Naive thymus-derived CD8-positive, alpha-beta T cell (primary cell): ENCODE results near the gene FAM209B. TPM values are rescaled to one million over a fixed set of nuclear protein-coding genes. Genes with fewer than 3 reads are reported as not detected.
"Not testable (repeated sequence)": the region's sequence is repeated elsewhere in the genome, so short reads cannot be mapped to it uniquely, and the experiment has no call there.

ENCODE experiments used
- ATAC-seq, 2 donors: fragments of 150-1000 bp; cut with Tn5 transposase in 1 of 2; sonication (Bioruptor Pico), chemical (Tn5 transposase) in 1 of 2; 1 replicate in 1 of 2; 2 replicates in 1 of 2; pipeline ENCODE4 v1.10.0; 2021; ENCODE audit warnings: mild to moderate bottlenecking in 2 of 2, moderate library complexity in 2 of 2
- POLR2A ChIA-PET: fragments of 350-600 bp; sonication (Branson Sonifier 250); formaldehyde crosslinking; loops from one replicate; lab custom pipeline; 2021; ENCODE audit warnings: antibody characterized with exemption; lab: Charles Lee
- DNase-seq, 10 donors: peaks; one replicate each; pipeline versions ENCODE4 v3.0.0 to v3.0.0-alpha.2; 2020 to 2022
- H3K27ac Mint-ChIP-seq, 10 donors: one replicate each; pipeline ENCODE4 v1.8.0; 2020 to 2022; ENCODE audit warnings: mild to moderate bottlenecking in 10 of 10, mixed read lengths in 10 of 10, moderate library complexity in 4 of 10, inconsistent platforms in 1 of 10
- H3K27me3 Mint-ChIP-seq, 5 donors: one replicate each; pipeline ENCODE4 v1.8.0; 2021 to 2022; ENCODE audit warnings: mixed read lengths in 5 of 5
- H3K36me3 Mint-ChIP-seq, 3 donors: one replicate each; pipeline ENCODE4 v1.8.0; 2020 to 2022; ENCODE audit warnings: mixed read lengths in 3 of 3, mild to moderate bottlenecking in 2 of 3, inconsistent platforms in 1 of 3
- H3K4me1 Mint-ChIP-seq, 4 donors: one replicate each; pipeline ENCODE4 v1.8.0; 2021 to 2022; ENCODE audit warnings: mixed read lengths in 4 of 4
- H3K4me3 Mint-ChIP-seq, 10 donors: one replicate each; pipeline ENCODE4 v1.8.0; 2020 to 2022; ENCODE audit warnings: mild to moderate bottlenecking in 10 of 10, mixed read lengths in 10 of 10, moderate library complexity in 6 of 10, inconsistent platforms in 1 of 10
- H3K9me3 Mint-ChIP-seq, 9 donors: one replicate each; pipeline ENCODE4 v1.8.0; 2020 to 2022; ENCODE audit warnings: mixed read lengths in 9 of 9, mild to moderate bottlenecking in 3 of 9, inconsistent platforms in 1 of 9, moderate library complexity in 1 of 9
- polyA plus RNA-seq, 3 donors: library from polyadenylated mRNA; unstranded; fragments of 300-500 nt; fragmentation: Illumina TruSeq; gene quantifications; one replicate each; pipeline ENCODE4 v1.2.3, GENCODE V29; 2021
- total RNA-seq, 8 experiments: library from RNA in 2 of 8; stranded (reverse) in 2 of 8; gene quantifications; one replicate each; pipeline ENCODE4 v1.2.3 and lab custom pipeline; 2021 to 2026

Gene FAM209B
- total and polyA plus RNA-seq, 5 experiments from 2014 or later, result 1.7 to 5.2 (median 4.4) TPM; not detected in 2

GRCh38 chr20:56551571-56551970, 18.5 kb downstream of the FAM209B start:
- no peak for DNase-seq
- no peak overlapping the region for H3K27ac Mint-ChIP-seq
- H3K4me3 Mint-ChIP-seq, result no peak overlapping the region
- peaks cover 0 to 5% (median 0%) of the 10 kb centered on the region in 4 donors for H3K4me1 Mint-ChIP-seq
- H3K9me3 Mint-ChIP-seq, result no peaks in the 10 kb centered on the region
- no peak for ATAC-seq
- H3K36me3 Mint-ChIP-seq, result no peaks in the 10 kb centered on the region
- POLR2A ChIA-PET, result no interaction called here
- peaks cover 0 to 5% (median 0%) of the 10 kb centered on the region in 5 donors for H3K27me3 Mint-ChIP-seq

GRCh38 chr20:56552911-56553629, 20.0 kb downstream of the FAM209B start:
- H3K9me3 Mint-ChIP-seq, result no peaks in the 10 kb centered on the region
- peaks cover 0 to 5% (median 0%) of the 10 kb centered on the region in 4 donors for H3K4me1 Mint-ChIP-seq
- H3K36me3 Mint-ChIP-seq, result no peaks in the 10 kb centered on the region
- no peak overlapping the region for H3K4me3 Mint-ChIP-seq
- peaks cover 0 to 5% (median 0%) of the 10 kb centered on the region in 5 donors for H3K27me3 Mint-ChIP-seq
- POLR2A ChIA-PET, result no interaction called here
- ATAC-seq (no peak), DNase-seq (no peak)
- no peak overlapping the region for H3K27ac Mint-ChIP-seq

DNA sequence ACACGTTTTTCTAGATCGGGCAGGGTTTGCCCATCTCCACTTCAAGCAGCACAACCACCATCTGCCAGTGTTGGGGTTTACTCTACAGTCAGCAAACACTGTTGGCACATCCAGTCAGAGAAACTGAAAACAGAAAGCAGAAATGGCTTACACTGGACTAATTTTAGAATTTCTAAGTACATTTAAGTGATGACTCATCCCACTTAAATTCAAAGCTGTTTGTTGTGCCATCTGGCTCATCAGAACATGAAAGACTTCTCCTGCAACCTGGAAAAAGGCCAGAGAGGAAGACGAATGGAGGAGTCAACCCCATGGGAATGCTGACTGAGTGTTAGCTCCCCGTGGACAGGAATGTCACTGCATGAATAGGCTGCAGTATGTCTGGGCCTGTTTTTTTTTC, 21.8 kb downstream of the FAM209B start:
- Mint-ChIP-seq H3K27me3 (peaks cover 0 to 2% (median 0%) of the 10 kb centered on the region in 5 donors), H3K36me3 (no peaks in the 10 kb centered on the region), H3K9me3 (no peaks in the 10 kb centered on the region), H3K4me1 (peaks cover 0 to 5% (median 0%) of the 10 kb centered on the region in 4 donors), H3K27ac (peak overlapping the region in 1 of 10 donors; percentile 57), H3K4me3 (no peak overlapping the region)
- ATAC-seq (no peak), DNase-seq (no peak)
- POLR2A ChIA-PET, result no interaction called here

- H3K36me3 Mint-ChIP-seq, result no peaks in the 10 kb centered on the region
- H3K9me3 Mint-ChIP-seq, result no peaks in the 10 kb centered on the region
Observed at GRCh38 chr20:56558968-56559367, 25.9 kb downstream of the FAM209B start.

DNA sequence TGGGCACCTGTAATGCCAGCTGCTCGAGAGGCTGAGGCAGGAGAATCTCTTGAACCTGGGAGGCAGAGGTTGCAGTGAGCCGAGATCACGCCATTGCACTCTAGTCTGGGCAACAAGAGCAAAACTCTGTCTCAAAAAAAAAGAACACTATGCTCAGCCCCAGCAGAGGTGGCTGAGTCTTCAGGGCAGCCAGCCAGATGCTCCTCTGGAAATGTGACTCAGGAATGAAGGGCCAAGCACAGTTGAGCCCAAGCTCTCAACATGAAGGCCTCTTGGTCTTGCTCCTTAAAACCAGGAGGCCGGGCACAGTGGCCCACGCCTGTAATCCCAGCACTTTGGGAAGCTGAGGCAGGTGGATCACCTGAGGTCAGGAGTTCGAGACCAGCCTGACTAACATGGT, 31.5 kb downstream of the FAM209B start:
- H3K4me3 Mint-ChIP-seq, H3K27me3 Mint-ChIP-seq, H3K4me1 Mint-ChIP-seq, DNase-seq, H3K36me3 Mint-ChIP-seq, H3K9me3 Mint-ChIP-seq, POLR2A ChIA-PET, H3K27ac Mint-ChIP-seq, ATAC-seq: not testable (repeated sequence)

More at GRCh38 chr20:56558968-56559367, 25.9 kb downstream of the FAM209B start:
- H3K4me3 Mint-ChIP-seq, result no peak overlapping the region
- no peak overlapping the region for H3K27ac Mint-ChIP-seq
- ATAC-seq (no peak), DNase-seq (no peak)
- H3K4me1 Mint-ChIP-seq, result peaks cover 0 to 5% (median 0%) of the 10 kb centered on the region in 4 donors
- POLR2A ChIA-PET, result no interaction called here
- peaks cover 0 to 5% (median 0%) of the 10 kb centered on the region in 5 donors for H3K27me3 Mint-ChIP-seq

DNA sequence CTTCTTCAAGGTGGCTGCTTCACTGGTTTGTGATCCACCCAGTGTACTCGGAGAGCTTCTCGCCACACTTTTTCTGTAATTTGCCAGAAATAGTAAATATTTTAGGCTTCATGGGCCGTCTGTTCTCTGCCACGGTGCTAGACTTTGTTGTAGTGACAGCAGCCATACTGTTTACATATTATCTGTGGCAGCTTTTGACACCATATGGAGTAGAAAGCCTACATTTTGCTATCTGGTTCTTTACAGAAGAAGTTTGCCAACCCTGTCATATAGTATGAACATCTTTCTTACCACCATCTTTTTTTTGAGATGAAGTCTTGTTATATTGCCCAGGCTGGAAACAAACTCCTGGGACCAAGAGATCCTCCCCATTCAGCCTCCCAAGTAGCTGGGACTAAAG, 32.5 kb downstream of the FAM209B start:
- ATAC-seq (no peak), DNase-seq (no peak)
- Mint-ChIP-seq H3K27ac (no peak overlapping the region), H3K36me3 (no peaks in the 10 kb centered on the region), H3K9me3 (no peaks in the 10 kb centered on the region), H3K4me1 (no peaks in the 10 kb centered on the region), H3K27me3 (peaks cover 0 to 13% (median 4%) of the 10 kb centered on the region in 5 donors), H3K4me3 (no peak overlapping the region)
- POLR2A ChIA-PET, result no interaction called here

DNA sequence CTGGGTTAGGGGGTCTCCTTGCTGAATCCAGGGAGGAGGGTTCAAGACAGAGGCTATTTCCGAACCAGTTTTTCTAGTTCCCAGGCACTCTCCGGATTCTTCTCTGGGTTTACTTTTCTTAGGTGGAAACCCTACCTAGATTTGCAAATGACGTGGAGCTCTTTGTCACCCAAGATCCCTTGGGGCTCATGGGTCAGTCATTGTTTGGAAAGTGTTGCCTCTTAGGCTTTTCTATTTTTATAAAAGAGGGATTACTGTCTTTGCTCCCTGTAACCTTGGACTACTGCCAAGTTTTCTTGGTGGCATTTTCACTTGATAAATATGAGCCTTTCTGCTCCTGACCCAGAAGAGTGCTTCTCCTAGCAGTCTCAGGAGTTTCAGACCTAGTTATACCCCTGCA, 33.6 kb downstream of the FAM209B start:
- Mint-ChIP-seq H3K4me3 (no peak overlapping the region), H3K27me3 (peaks cover 0 to 17% (median 7%) of the 10 kb centered on the region in 5 donors), H3K27ac (no peak overlapping the region), H3K4me1 (no peaks in the 10 kb centered on the region), H3K9me3 (no peaks in the 10 kb centered on the region), H3K36me3 (no peaks in the 10 kb centered on the region)
- POLR2A ChIA-PET, result no interaction called here
- DNase-seq, result no peak
- no peak for ATAC-seq

- ATAC-seq, result no peak
- no peaks in the 10 kb centered on the region for H3K36me3 Mint-ChIP-seq
- peaks cover 7 to 32% (median 17%) of the 10 kb centered on the region in 5 donors for H3K27me3 Mint-ChIP-seq
- H3K27ac Mint-ChIP-seq, result no peak overlapping the region
- no peaks in the 10 kb centered on the region for H3K9me3 Mint-ChIP-seq
- H3K4me1 Mint-ChIP-seq, result peaks cover 0 to 5% (median 0%) of the 10 kb centered on the region in 4 donors
- POLR2A ChIA-PET, result no interaction called here
- DNase-seq, result no peak
- no peak overlapping the region for H3K4me3 Mint-ChIP-seq
Observed at GRCh38 chr20:56570832-56571231, 37.8 kb downstream of the FAM209B start.

DNA sequence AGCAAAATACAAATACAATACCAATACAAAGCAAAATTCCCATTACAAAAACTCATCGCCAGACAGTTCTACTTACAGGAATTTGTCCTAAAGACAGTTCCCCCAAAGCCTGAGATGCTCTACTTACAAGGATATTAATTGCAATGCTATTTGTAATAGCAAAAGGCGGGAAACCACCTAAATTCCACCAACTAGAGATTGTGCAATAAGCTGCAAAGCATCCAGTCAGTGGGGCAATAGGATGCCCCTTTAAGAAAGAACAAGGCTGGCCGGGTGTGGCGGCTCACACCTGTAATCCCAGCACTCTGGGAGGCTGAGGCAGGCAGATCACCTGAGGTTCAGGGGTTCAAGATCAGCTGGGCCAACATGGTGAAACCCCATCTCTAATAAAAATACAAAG, 39.1 kb downstream of the FAM209B start:
- no peak for DNase-seq
- Mint-ChIP-seq H3K4me3 (no peak overlapping the region), H3K27me3 (peaks cover 7 to 37% (median 21%) of the 10 kb centered on the region in 5 donors), H3K9me3 (no peaks in the 10 kb centered on the region), H3K36me3 (no peaks in the 10 kb centered on the region), H3K27ac (no peak overlapping the region), H3K4me1 (peaks cover 0 to 5% (median 0%) of the 10 kb centered on the region in 4 donors)
- no peak for ATAC-seq
- POLR2A ChIA-PET, result no interaction called here

GRCh38 chr20:56573986-56574385, 40.9 kb downstream of the FAM209B start:
- H3K27me3 Mint-ChIP-seq, result peaks cover 7 to 35% (median 21%) of the 10 kb centered on the region in 5 donors

DNA sequence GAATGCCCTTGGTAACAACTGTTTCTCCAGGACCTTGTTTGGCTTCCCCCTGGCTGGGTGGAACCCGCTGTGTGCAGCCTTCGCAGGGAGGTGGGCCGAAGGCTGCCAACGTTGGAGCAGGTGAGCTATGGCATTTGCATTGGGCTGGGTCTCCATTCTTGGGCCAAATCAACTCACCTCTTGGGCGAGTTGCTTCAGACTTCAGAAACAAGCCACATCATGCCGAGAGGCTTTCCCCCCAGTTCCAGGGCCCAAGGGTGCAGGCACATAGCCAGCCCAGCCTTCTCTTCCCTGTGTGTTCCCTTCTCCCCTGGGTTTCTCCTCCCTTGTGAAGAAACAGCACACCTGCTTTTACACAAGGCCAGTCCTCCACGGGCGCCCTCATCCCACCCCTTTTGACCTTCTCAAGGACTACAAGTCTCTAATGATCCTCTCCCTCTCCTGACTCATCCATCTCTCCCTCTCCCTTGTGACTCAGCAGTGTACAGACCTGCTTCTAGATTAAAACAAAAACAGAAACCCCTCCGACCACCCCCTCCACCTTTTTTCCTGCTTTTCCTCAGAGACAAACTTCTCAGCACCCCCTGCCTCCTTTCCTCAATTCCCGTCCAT, 41.6 kb downstream of the FAM209B start:
- Mint-ChIP-seq H3K27ac (peak overlapping the region in 2 of 10 donors; percentile 10 to 20), H3K36me3 (no peaks in the 10 kb centered on the region), H3K4me1 (peaks cover 0 to 5% (median 0%) of the 10 kb centered on the region in 4 donors), H3K4me3 (no peak overlapping the region), H3K27me3 (peaks cover 7 to 30% (median 23%) of the 10 kb centered on the region in 5 donors), H3K9me3 (no peaks in the 10 kb centered on the region)
- POLR2A ChIA-PET, result no interaction called here
- ATAC-seq (no peak), DNase-seq (no peak)

More at GRCh38 chr20:56573986-56574385, 40.9 kb downstream of the FAM209B start:
- Mint-ChIP-seq H3K36me3 (no peaks in the 10 kb centered on the region), H3K9me3 (no peaks in the 10 kb centered on the region), H3K27ac (no peak overlapping the region), H3K4me1 (peaks cover 0 to 5% (median 0%) of the 10 kb centered on the region in 4 donors), H3K4me3 (no peak overlapping the region)
- DNase-seq (no peak), ATAC-seq (no peak)
- POLR2A ChIA-PET, result no interaction called here

DNA sequence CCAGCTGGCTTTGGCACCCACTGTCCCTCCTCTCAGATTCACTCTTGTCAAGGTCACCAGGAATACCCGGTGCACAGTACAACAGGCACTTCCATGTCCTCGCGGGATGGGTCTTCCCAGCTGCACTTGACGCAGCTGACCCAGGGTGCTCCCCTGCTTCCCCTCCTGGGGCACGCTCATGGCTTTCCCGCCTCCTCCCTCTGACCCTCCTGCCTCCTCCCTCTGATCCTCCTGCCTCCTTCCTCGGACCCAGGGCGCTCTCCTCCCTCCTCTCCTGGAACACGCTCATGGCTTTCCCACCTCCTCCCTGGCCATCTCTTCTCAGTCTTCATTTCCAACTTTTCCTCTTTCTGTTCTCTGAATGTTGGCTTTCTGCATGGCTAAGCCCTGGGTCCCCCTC, 42.1 kb downstream of the FAM209B start:
- Mint-ChIP-seq H3K27ac (peak overlapping the region in 2 of 10 donors; percentile 10 to 79), H3K27me3 (peaks cover 5 to 28% (median 26%) of the 10 kb centered on the region in 5 donors), H3K36me3 (no peaks in the 10 kb centered on the region), H3K4me1 (peaks cover 0 to 5% (median 0%) of the 10 kb centered on the region in 4 donors), H3K4me3 (no peak overlapping the region), H3K9me3 (no peaks in the 10 kb centered on the region)
- POLR2A ChIA-PET, result no interaction called here
- DNase-seq (no peak), ATAC-seq (no peak)

DNA sequence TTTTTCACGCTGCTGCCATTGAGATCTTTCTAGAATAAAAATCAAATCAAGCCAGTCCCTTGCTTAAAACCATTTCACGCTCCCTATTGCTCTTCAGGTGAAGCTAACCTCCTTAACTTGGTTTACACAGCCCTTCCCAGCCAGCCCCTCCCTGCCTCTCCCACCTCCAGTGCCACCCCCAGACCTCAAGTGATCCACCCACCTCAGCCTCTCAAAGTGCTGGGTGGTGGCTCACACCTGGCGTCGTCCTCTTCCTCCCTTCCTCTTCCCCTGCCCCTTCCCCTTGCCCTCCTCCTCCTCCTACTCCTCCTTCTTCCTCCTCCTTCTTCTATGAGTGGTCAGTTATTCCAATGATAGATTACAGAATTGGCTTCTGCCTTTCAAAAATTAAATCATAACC, 42.9 kb downstream of the FAM209B start:
- no peak overlapping the region for H3K4me3 Mint-ChIP-seq
- POLR2A ChIA-PET, result interaction anchor here (0.7 kb wide), 1 partner anchor 11 kb away, joined by 4 read pairs; no protein-coding TSS in a partner anchor
- no peaks in the 10 kb centered on the region for H3K9me3 Mint-ChIP-seq
- H3K36me3 Mint-ChIP-seq, result no peaks in the 10 kb centered on the region
- H3K27me3 Mint-ChIP-seq, result peaks cover 5 to 35% (median 24%) of the 10 kb centered on the region in 5 donors
- ATAC-seq (no peak), DNase-seq (no peak)
- peaks cover 0 to 5% (median 0%) of the 10 kb centered on the region in 4 donors for H3K4me1 Mint-ChIP-seq
- no peak overlapping the region for H3K27ac Mint-ChIP-seq
